GM12878 (cell line): ENCODE measurements around the gene BRF1.

ENCODE experiments used
- BHLHE40 ChIP-seq, 2 experiments: fragments of 450-650 bp in 1 of 2; IDR thresholded peaks; 2 replicates each; pipeline ENCODE4 v1.6.1; 2011 to 2017; ENCODE audit warnings: low read depth in 2 of 2, borderline replicate concordance in 1 of 2, improper control_type of control experiment in 1 of 2, low read length in 1 of 2, mild to moderate bottlenecking in 1 of 2
- CTCF ChIP-seq, 3 experiments: IDR thresholded peaks in 2 of 3; conservative IDR thresholded peaks in 1 of 3; 2 replicates each; pipeline ENCODE4 v1.5.1; 2011; ENCODE audit warnings: low read depth in 3 of 3, low read length in 3 of 3, mild to moderate bottlenecking in 3 of 3, control low read depth in 2 of 3, moderate library complexity in 2 of 3, inconsistent platforms in 1 of 3, mixed read lengths in 1 of 3; ENCODE audit not compliant: control insufficient read depth in 2 of 3, insufficient read depth in 1 of 3; ENCODE audit errors: extremely low read depth in 1 of 3
- MXI1 ChIP-seq: fragments of 150-350 bp; IDR thresholded peaks from 2 replicates; pipeline ENCODE4 v1.6.1; 2011; ENCODE audit warnings: low read depth, mild to moderate bottlenecking, inconsistent platforms, low read length, improper control_type of control experiment
- POLR2A ChIP-seq: IDR thresholded peaks from 2 replicates; pipeline ENCODE4 v1.6.1; 2011; ENCODE audit warnings: low read depth, mild to moderate bottlenecking, low read length

GRCh38 chr14:105328678-105329390 is 28.0 kb upstream of the BRF1 start:
- no peak for TF ChIP-seq CTCF (IDR thresholded peaks at IDR 0.05 in 2 of 3, conservative IDR thresholded peaks at IDR 0.05 in 1 of 3; ENCODE audit: control insufficient read depth in 2 of 3, extremely low read depth in 1 of 3, insufficient read depth in 1 of 3, low read depth in 3 of 3, low read length in 3 of 3)
- no peak for TF ChIP-seq POLR2A
- TF ChIP-seq BHLHE40 (IDR thresholded peaks at IDR 0.05; ENCODE audit: borderline replicate concordance in 1 of 2, low read depth in 2 of 2, low read length in 1 of 2): no peak
- no peak for TF ChIP-seq MXI1
